LNCAP (cell line): ENCODE results near the gene MAN1A2.

Experiments
- CTCF ChIP-seq: fragments of 450-650 bp; IDR thresholded peaks from 2 replicates; pipeline ENCODE4 v1.5.1; 2017; ENCODE audit warnings: mild to moderate bottlenecking

The MAN1A2 gene

GRCh38 chr1:117367046-117368025 is at the start of gene MAN1A2:
Gene MAN1A2, plus strand, starts transcription at chr1:117367449. Its CDS starts 735 bp downstream, at chr1:117368184.
- no peak for TF ChIP-seq CTCF

- TF ChIP-seq CTCF, result no peak
These were observed 49.2 kb upstream of the MAN1A2 start for GRCh38 chr1:117318011-117318410.

- TF ChIP-seq CTCF, result no peak
These were observed 48.8 kb upstream of the MAN1A2 start for GRCh38 chr1:117318426-117318825.

GRCh38 chr1:117320515-117320914 is 46.7 kb upstream of the MAN1A2 start:
- TF ChIP-seq CTCF, result no peak

GRCh38 chr1:117321680-117322609 is 45.3 kb upstream of the MAN1A2 start:
- TF ChIP-seq CTCF, result no peak

- TF ChIP-seq CTCF, result no peak
These were observed 42.9 kb upstream of the MAN1A2 start for GRCh38 chr1:117324357-117324756.

- no peak for TF ChIP-seq CTCF
These were observed 40.2 kb upstream of the MAN1A2 start for GRCh38 chr1:117327011-117327410.
